Liver (tissue), 9 donors: Measurements from ENCODE around the gene NFYC. TPM values are rescaled to one million over a fixed set of nuclear protein-coding genes. Genes with fewer than 3 reads are reported as not detected.
A peak's percentile ranks its signal among the peaks of the same experiment; 100 is the strongest.

Experiments
- DNase-seq: peaks from one replicate; pipeline ENCODE4 v3.0.0-alpha.2; 2017; ENCODE audit warnings: low spot score
- H3K27ac ChIP-seq, 2 donors: one replicate each; pipeline ENCODE4 v1.7.0; 2013; ENCODE audit warnings: inconsistent platforms in 2 of 2, low read length in 2 of 2, control low read depth in 1 of 2, low read depth in 1 of 2, mild to moderate bottlenecking in 1 of 2
- H3K27me3 ChIP-seq, 4 donors: one replicate each; pipeline versions ENCODE4 v1.6.1 to v1.7.0; 2013; ENCODE audit warnings: low read length in 3 of 4, inconsistent platforms in 1 of 4, mild to moderate bottlenecking in 1 of 4, moderate library complexity in 1 of 4; ENCODE audit not compliant: control insufficient read depth in 4 of 4, insufficient read depth in 4 of 4
- H3K36me3 ChIP-seq, 4 donors: one replicate each; pipeline versions ENCODE4 v1.6.1 to v1.7.0; 2013; ENCODE audit warnings: low read length in 3 of 4, mild to moderate bottlenecking in 3 of 4, low read depth in 1 of 4, moderate library complexity in 1 of 4; ENCODE audit not compliant: control insufficient read depth in 4 of 4, insufficient read depth in 3 of 4
- H3K4me1 ChIP-seq, 4 donors: one replicate each; pipeline versions ENCODE4 v1.6.1 to v1.7.0; 2013; ENCODE audit warnings: low read length in 3 of 4, mild to moderate bottlenecking in 3 of 4, moderate library complexity in 1 of 4; ENCODE audit not compliant: control insufficient read depth in 4 of 4, insufficient read depth in 4 of 4
- H3K4me3 ChIP-seq, 3 donors: one replicate each; pipeline versions ENCODE4 v1.6.1 to v1.7.0; 2013; ENCODE audit warnings: low read length in 3 of 3, control low read depth in 1 of 3, low read depth in 1 of 3, mild to moderate bottlenecking in 1 of 3
- H3K9ac ChIP-seq, 2 donors: one replicate each; pipeline ENCODE4 v1.7.0; 2013; ENCODE audit warnings: low read length in 2 of 2, mild to moderate bottlenecking in 2 of 2, moderate library complexity in 2 of 2, control low read depth in 1 of 2, low read depth in 1 of 2
- H3K9me3 ChIP-seq, 4 donors: one replicate each; pipeline versions ENCODE4 v1.6.1 to v1.7.0; 2013; ENCODE audit warnings: low read length in 3 of 4; ENCODE audit not compliant: control insufficient read depth in 4 of 4
- ATF3 ChIP-seq: IDR thresholded peaks from 2 replicates; pipeline ENCODE4 v1.6.1; 2016; ENCODE audit warnings: antibody characterized with exemption
- CTCF ChIP-seq: fragments of 150-350 bp; IDR thresholded peaks from 2 replicates; pipeline ENCODE4 v1.5.1; 2017; ENCODE audit warnings: improper control_type of control experiment, low read depth, low read length; ENCODE audit not compliant: missing input control
- FOXA1 ChIP-seq: IDR thresholded peaks from 2 replicates; pipeline ENCODE4 v1.6.1; 2016; ENCODE audit warnings: antibody characterized with exemption
- GABPA ChIP-seq, 2 donors: IDR thresholded peaks in 1 of 2; conservative IDR thresholded peaks in 1 of 2; 2 replicates each; pipeline ENCODE4 v1.6.1; 2016; ENCODE audit warnings: antibody characterized with exemption in 2 of 2, mild to moderate bottlenecking in 1 of 2, moderate library complexity in 1 of 2
- HNF4A ChIP-seq, 2 donors: conservative IDR thresholded peaks; 2 replicates each; pipeline ENCODE4 v1.6.1; 2016; ENCODE audit warnings: antibody characterized with exemption in 2 of 2, mild to moderate bottlenecking in 2 of 2
- HNF4G ChIP-seq: IDR thresholded peaks from 2 replicates; pipeline ENCODE4 v1.6.1; 2016; ENCODE audit warnings: antibody characterized with exemption
- JUND ChIP-seq, 2 donors: IDR thresholded peaks; 2 replicates each; pipeline ENCODE4 v1.6.1; 2016; ENCODE audit warnings: antibody characterized with exemption in 2 of 2
- MAX ChIP-seq: IDR thresholded peaks from 2 replicates; pipeline ENCODE4 v1.6.1; 2016; ENCODE audit warnings: antibody characterized with exemption
- NR2F2 ChIP-seq: IDR thresholded peaks from 2 replicates; pipeline ENCODE4 v1.6.1; 2016; ENCODE audit warnings: antibody characterized with exemption
- RAD21 ChIP-seq, 2 donors: IDR thresholded peaks; 2 replicates each; pipeline ENCODE4 v1.6.1; 2016; ENCODE audit warnings: antibody characterized with exemption in 2 of 2, mild to moderate bottlenecking in 2 of 2
- REST ChIP-seq: IDR thresholded peaks from 2 replicates; pipeline ENCODE4 v1.6.1; 2016; ENCODE audit warnings: antibody characterized with exemption, mild to moderate bottlenecking
- RXRA ChIP-seq, 2 donors: IDR thresholded peaks; 2 replicates each; pipeline ENCODE4 v1.6.1; 2017 to 2018; ENCODE audit warnings: antibody characterized with exemption in 2 of 2, mild to moderate bottlenecking in 1 of 2
- SP1 ChIP-seq: IDR thresholded peaks from 2 replicates; pipeline ENCODE4 v1.6.1; 2018; ENCODE audit warnings: antibody characterized with exemption, mild to moderate bottlenecking
- TAF1 ChIP-seq: conservative IDR thresholded peaks from 2 replicates; pipeline ENCODE4 v1.6.1; 2016; ENCODE audit warnings: antibody characterized with exemption, mild to moderate bottlenecking
- YY1 ChIP-seq: IDR thresholded peaks from 2 replicates; pipeline ENCODE4 v1.6.1; 2016; ENCODE audit warnings: antibody characterized with exemption, mild to moderate bottlenecking
- ZBTB33 ChIP-seq: IDR thresholded peaks from 2 replicates; pipeline ENCODE4 v1.6.1; 2016; ENCODE audit warnings: antibody characterized with exemption
- WGBS: extraction: QIAGEN DNeasy Blood & Tissue Kit; methylation state at CpG from one replicate; pipeline ENCODE4 v1.1.7; 2013; 5-methylcytosine and 5-hydroxymethylcytosine counted together
- polyA plus RNA-seq, 2 donors: library from polyadenylated mRNA; stranded (reverse) in 1 of 2; unstranded in 1 of 2; fragments of 200-250 nt in 1 of 2; fragments of >200 nt in 1 of 2; fragmentation: Nextera tagmentation in 1 of 2; extraction: Ambion mirVana in 1 of 2; gene quantifications; one replicate each; pipeline versions ENCODE4 v1.2.1 to v1.2.3, GENCODE V29; 2013 to 2015
- total RNA-seq, 2 donors: library from RNA; depleted of rRNA; stranded (reverse); fragments of >200 nt; gene quantifications; one replicate each; pipeline ENCODE4 v1.2.3, GENCODE V29; 2014
- donor health status: healthy.
- donor health status: healthy.
- donor health status: healthy.
- donor health status: healthy.
- donor health status: healthy.

The NFYC gene
- total and polyA plus RNA-seq, 4 donors, result 18.3 to 28.1 (median 26.8) TPM

GRCh38 chr1:40783001-40783905, 91.7 kb downstream of the NFYC start, which contains the start of gene KCNQ4 (continued):
- TF ChIP-seq HNF4A (conservative IDR thresholded peaks at IDR 0.05) (no peak), RAD21 (IDR thresholded peaks at IDR 0.05) (no peak), ATF3 (no peak)

- no peak for TF ChIP-seq FOXA1
- TF ChIP-seq YY1, result no peak
- no peak for TF ChIP-seq ZBTB33
- TF ChIP-seq HNF4A (conservative IDR thresholded peaks at IDR 0.05), result no peak
- TF ChIP-seq GABPA (IDR thresholded peaks at IDR 0.05 in 1 of 2, conservative IDR thresholded peaks at IDR 0.05 in 1 of 2), result no peak
- TF ChIP-seq RAD21 (IDR thresholded peaks at IDR 0.05), result no peak
- no peak for TF ChIP-seq HNF4G
- TF ChIP-seq RXRA (IDR thresholded peaks at IDR 0.05), result no peak
- TF ChIP-seq MAX, result no peak
- TF ChIP-seq CTCF, result no peak
- no peak for TF ChIP-seq ATF3
- no peak for TF ChIP-seq JUND (IDR thresholded peaks at IDR 0.05)
- no peak for TF ChIP-seq SP1
- Histone ChIP-seq H3K9ac (no peak overlapping the region), H3K27ac (no peak overlapping the region), H3K4me1 (peaks cover 8 to 19% (median 12%) of the 10 kb centered on the region in 4 donors), H3K4me3 (peak overlapping the region in 1 of 3 donors; percentile 53), H3K36me3 (no peaks in the 10 kb centered on the region), H3K9me3 (no peaks in the 10 kb centered on the region), H3K27me3 (no peaks in the 10 kb centered on the region)
- DNase-seq, result no peak
- 42% methylated on average over 63 of the region's 63 CpGs for WGBS
Observed at GRCh38 chr1:40784141-40784770, 92.8 kb downstream of the NFYC start.

GRCh38 chr1:40784771-40785151, 93.3 kb downstream of the NFYC start:
- Histone ChIP-seq H3K27ac (no peak overlapping the region), H3K4me1 (peaks cover 8 to 24% (median 12%) of the 10 kb centered on the region in 4 donors), H3K9me3 (no peaks in the 10 kb centered on the region), H3K9ac (no peak overlapping the region), H3K4me3 (no peak overlapping the region), H3K27me3 (no peaks in the 10 kb centered on the region), H3K36me3 (no peaks in the 10 kb centered on the region)
- no peak for DNase-seq
- WGBS, result 85% methylated on average over 10 of the region's 10 CpGs
- TF ChIP-seq TAF1, result no peak
- no peak for TF ChIP-seq REST
- TF ChIP-seq HNF4A (conservative IDR thresholded peaks at IDR 0.05), result no peak
- TF ChIP-seq ATF3, result no peak
- no peak for TF ChIP-seq NR2F2
- TF ChIP-seq MAX, result no peak
- TF ChIP-seq RXRA (IDR thresholded peaks at IDR 0.05), result no peak
- TF ChIP-seq ZBTB33, result no peak
- TF ChIP-seq FOXA1, result no peak
